Measurements from ENCODE around the gene SLC6A19.
"Not testable (repeated sequence)": the region's sequence is repeated elsewhere in the genome, so short reads cannot be mapped to it uniquely, and the experiment has no call there.

The SLC6A19 gene

GRCh38 chr5:1201327-1202025 lies at the start of gene SLC6A19:
SLC6A19 (plus strand) TSS chr5:1201595; CDS start chr5:1201651, 56 bp downstream.
- DNase-seq (ENCODE audit: low read depth): no peak

DNA sequence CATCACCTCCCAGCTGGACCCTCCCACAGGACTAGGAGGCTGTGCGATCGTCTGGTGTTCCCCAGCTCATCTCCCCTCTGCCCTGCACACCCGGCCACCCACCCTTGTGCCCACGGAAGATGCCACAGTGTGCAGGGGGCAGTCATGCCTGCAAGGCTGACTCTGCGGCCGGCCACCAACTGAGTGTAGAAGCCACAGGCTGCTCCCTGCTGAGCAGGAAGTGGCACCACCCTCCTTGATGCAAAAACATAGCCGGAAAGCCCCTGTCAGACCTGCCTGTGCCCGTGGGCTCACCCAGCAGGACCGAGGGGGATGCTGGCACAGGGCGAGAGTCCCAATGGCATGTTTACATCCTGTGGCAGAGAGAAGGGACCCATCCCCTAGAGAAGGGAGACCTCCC lies 49.2 kb upstream of the SLC6A19 start:
- DNase-seq (ENCODE audit: low read depth): no peak

GRCh38 chr5:1152771-1153282 lies 48.6 kb upstream of the SLC6A19 start:
- DNase-seq (ENCODE audit: low read depth): no peak

DNA sequence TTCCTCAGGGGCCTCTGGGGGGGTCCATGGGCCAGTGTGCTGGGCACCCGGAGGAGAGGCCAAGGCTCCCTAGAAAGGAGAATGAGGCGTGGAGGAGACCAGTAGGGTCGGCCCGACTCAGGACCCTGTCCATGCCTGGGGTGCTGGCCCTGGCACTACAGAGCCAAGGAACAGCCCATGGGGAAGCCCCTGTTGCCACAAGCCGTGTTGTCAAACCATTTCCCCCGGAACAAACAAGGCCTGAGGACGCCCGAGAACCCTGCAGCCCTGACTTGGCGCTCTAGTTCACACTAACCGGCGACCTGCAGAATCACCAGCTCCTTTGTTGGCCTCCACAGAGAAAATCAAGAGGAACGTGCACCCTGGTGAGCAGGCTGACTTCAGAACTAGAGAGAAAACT lies 48.0 kb upstream of the SLC6A19 start:
- no peak for DNase-seq (ENCODE audit: low read depth)

DNA sequence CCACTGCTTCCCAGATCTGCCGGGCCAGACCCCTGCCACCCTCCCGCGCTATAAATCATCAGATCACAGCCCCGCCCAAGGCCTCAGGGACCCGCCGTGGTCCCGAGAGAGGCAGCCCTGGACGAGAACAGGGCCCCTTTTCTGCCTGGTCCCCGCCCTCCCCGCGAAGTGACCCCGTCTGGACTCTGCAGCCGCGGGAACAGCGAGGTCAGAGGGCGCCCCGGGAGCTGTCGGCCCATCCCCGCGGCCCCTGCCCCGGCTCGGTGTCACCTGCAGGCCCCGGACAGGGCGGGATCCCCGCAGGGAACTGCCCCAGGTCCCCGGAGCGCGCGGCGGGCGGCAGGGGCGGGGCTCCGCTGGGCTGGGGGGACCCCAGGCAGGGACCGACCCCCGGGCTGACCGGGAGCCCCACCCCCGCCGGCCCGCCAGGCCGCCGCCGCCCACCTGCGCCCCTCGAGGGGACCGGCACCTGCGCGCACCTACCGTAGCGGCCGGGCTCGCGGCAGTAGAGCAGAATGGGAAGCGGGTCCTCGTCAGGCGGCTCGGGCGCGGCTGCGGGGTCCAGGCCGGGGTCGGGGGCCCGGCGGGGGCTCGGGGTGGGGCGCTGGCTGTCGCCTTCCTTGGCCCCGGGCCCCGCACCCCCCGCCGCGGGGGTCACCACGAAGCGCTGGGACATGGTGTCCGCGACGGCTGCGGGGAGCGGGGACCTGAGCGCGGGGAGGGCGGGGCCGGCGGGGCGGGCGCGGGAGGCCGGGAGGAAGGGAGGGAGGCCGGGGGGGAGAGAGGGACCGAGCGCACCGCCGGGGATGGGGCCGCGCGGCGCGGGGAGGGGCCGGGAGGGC lies 46.0 kb upstream of the SLC6A19 start:
- DNase-seq (ENCODE audit: low read depth): no peak

- DNase-seq (ENCODE audit: low read depth): no peak
These were observed 45.2 kb upstream of the SLC6A19 start for GRCh38 chr5:1156033-1156753.

DNA sequence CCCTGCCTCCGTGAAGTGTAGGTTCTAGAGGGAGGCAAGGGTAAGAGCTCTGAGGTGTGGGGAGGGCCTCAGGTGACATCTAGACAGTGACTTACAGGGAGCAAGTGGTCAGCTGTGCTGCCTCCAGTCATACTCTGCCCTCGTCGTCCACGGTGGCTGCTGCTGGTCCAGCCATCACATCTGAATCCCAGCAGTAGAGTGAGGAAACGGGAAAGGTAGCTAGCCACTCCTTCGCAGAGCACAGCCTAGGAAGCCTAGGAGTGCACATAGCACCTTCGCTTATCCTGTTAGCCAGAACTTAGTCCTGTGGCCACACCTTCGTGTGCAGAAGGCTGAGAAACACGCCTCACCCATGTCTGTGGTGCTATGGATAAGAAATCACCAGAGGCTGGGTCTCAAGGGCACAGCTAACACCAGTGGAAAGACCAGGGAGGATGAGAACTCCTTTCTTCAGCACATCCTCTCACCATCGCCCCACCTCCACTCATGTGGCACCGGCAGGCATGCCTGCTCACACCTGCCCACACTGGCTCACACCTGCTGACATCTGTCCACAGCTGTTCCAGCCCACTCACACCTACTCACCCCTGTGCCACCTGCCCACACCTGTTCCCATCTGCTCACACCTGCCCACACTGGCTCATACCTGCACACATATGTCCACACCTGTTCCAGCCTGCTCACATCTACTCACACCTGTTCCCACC lies 44.5 kb upstream of the SLC6A19 start:
- no peak for DNase-seq (ENCODE audit: low read depth)

DNA sequence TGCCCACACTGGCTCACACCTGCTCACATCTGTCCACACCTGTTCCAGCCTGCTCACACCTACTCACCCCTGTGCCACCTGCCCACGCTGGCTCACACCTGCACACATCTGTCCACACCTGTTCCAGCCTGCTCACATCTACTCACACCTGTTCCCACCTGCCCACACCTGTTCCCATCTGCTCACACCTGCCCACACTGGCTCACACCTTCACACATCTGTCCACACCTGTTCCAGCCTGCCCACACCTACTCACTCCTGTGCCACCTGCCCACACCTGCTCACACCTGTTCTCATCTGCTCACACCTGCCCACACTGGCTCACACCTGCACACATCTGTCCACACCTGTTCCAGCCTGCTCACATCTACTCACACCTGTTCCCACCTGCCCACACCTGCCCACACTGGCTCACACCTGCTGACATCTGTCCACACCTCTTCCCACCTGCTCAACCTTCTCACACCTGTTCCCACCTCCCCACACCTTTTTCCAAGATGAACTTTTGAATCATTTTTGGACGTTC lies 43.9 kb upstream of the SLC6A19 start:
- DNase-seq (ENCODE audit: low read depth): not testable (repeated sequence)

DNA sequence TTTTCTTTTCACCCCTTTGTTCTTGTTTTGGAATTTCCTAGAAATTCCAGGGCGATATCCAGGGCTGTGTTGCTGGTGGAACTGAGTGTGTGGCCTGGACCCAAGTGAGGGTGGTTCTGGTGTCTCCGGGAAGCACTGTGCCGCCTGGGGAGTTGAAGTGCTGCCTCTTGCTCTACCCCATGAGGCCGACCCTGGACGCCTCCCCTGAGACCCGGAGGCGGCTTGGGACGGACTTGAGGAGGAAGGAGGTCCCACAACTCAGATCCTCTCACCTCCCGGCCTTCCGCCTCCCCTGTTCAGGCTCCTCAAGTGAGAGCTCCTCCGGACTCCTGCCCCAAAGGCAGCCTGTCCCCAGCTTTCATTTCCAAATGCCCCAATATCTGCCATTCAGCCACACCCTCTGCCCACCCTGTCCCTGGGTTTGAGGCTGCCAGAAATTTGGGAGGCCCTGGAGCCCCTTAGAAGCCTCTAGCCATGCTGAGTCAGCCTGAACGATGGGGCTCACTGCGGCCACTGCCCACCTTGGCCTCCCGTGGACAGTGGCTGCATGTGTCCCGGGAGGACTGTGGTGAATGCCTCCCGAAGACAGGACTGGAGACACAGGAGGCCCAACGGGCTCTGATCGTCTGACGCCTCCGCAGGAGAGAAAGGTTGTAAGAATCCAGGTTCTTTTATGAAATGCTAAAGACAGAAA lies 42.6 kb upstream of the SLC6A19 start:
- DNase-seq (ENCODE audit: low read depth): no peak

- no peak for DNase-seq (ENCODE audit: low read depth)
These were observed 42.1 kb upstream of the SLC6A19 start for GRCh38 chr5:1159341-1159675.

DNA sequence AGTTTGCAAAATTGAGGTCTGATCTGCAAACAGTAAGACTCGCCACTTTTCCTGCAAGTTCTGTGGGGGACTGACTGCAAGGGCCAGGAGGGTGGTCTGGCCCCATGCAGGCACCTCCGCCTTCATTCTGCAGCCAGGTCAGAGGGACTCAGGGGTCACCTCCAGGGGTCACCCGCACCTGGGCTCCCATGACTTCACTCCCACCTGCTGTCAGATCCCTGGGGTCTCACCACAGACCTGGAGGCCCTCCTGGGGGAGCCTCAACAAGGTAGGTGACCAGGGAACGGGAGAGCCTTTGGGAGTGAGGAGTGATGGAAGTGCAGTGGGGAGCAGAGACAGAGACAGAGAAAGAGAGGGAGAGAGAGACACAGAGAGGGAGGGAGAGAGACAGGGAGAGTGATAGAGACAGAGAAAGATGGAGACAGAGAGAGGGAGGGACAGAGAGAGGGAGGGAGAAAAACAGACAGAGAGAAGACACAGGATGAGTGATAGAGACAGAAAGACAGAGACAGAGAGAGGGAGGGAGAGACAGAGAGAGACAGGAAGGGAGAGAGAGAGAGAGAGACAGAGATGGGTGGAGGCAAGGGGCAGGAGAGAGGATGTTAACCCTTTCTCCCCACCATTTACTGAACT lies 41.5 kb upstream of the SLC6A19 start:
- no peak for DNase-seq (ENCODE audit: low read depth)

- no peak for DNase-seq (ENCODE audit: low read depth)
These were observed 40.1 kb upstream of the SLC6A19 start for GRCh38 chr5:1161108-1161832.

- DNase-seq (ENCODE audit: low read depth): no peak
These were observed 39.6 kb upstream of the SLC6A19 start for GRCh38 chr5:1161833-1162229.

- DNase-seq (ENCODE audit: low read depth): no peak
These were observed 39.1 kb upstream of the SLC6A19 start for GRCh38 chr5:1162276-1162675.

DNA sequence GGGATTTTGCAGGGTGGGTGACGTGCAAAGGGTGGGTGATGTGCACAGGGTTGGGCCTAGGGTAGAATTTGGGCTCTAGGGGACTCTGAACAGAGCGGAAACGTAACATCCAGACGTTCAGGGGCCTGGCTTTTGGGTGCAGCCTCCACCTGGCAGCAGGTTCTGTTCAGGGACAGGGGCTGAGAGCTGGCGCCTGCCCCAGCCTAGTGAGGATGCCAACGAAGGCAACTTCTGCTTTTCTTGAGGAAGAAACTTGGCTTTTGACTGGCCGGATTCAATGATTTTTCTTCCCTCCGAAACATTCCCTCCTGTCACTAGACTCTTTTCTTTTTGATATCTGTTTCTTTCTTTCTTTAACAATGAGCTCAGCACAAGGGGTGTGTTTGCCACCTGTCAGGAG lies 38.6 kb upstream of the SLC6A19 start:
- DNase-seq (ENCODE audit: low read depth): no peak

GRCh38 chr5:1163366-1163765 lies 38.0 kb upstream of the SLC6A19 start:
- DNase-seq (ENCODE audit: low read depth): no peak

DNA sequence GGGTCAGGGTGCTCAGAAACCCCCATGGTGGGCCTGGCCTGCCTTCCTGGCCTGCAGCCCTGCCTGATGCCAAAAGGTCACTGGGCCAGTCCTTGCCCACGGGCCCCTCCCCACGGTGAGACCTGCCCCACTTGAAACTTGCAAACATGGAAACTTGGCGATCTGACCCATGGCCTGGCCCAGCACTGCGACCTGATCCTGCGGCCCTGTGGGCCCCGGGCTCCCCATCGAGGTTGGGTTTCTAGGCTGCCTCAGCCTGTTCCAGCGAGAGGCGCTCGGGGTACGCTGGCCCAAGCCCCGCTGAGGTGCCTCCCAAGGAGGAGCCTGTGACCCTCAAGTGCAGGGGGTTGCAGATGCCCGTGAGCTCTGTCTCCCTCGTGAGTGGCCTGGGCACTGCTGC lies 37.5 kb upstream of the SLC6A19 start:
- no peak for DNase-seq (ENCODE audit: low read depth)

DNA sequence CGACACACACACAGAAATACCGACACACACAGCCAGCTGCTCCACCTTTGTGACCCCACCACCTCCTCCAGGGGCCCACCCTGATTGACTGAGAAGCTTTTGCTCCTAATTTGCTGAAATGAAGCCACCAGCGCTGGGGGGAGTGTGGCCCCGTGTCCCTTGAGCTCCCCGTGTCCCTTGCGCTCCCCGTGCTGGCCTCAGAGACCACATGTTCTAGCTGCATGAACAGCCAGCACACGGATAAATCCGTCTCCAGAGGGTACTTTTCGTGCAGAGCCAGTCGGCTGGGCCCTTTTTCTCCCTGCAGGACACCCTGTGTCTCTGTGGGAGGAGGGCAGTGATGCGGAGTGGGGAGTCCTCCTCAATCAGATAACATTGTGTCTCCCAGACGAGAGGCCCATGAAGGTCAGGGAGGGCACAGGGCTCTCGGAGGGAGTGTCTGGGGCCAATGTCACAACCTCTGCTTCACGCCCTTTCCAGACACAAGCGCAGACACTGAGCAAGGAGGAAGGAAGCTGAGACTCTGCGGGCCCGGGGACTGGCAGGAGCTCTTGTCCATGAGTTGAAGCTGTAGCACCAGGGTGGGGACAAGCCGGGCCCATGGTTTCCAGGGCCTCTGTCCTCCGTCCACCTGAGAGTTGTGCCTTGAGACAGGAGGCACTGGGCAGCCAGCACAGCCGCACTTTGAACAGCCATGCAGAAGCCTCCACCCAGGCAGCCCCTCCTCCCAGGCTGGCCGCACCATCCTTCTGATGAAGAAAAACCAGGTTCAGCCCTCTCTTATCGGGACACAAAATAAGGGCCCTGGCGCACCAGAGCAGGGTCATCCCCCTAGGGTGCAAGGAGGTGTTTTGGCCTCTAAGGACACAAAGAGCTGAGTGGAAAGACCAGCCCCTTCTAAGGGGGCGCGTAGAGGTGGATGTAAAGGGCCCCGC lies 36.4 kb upstream of the SLC6A19 start:
- no peak for DNase-seq (ENCODE audit: low read depth)

GRCh38 chr5:1165864-1166263 lies 35.5 kb upstream of the SLC6A19 start:
- no peak for DNase-seq (ENCODE audit: low read depth)
